BLaER1 (cell line): ENCODE measurements around the gene WNK4.
"Not testable (repeated sequence)": the region's sequence is repeated elsewhere in the genome, so short reads cannot be mapped to it uniquely, and the experiment has no call there.

Experiments
- H3K27ac ChIP-seq: shearing (Covaris generic); formaldehyde crosslinking; 2 replicates; pipeline ENCODE4 v1.8.1; 2022
- H3K27me3 ChIP-seq: shearing (Covaris generic); formaldehyde crosslinking; 2 replicates; pipeline ENCODE4 v1.8.1; 2022
- H3K36me3 ChIP-seq: shearing (Covaris generic); formaldehyde crosslinking; 2 replicates; pipeline ENCODE4 v1.8.1; 2022
- H3K4me1 ChIP-seq: shearing (Covaris generic); formaldehyde crosslinking; 2 replicates; pipeline ENCODE4 v1.8.1; 2022
- H3K4me2 ChIP-seq: shearing (Covaris generic); formaldehyde crosslinking; 2 replicates; pipeline ENCODE4 v1.8.1; 2022
- H3K4me3 ChIP-seq: shearing (Covaris generic); formaldehyde crosslinking; 2 replicates; pipeline ENCODE4 v1.8.1; 2022
- H3K9ac ChIP-seq: shearing (Covaris generic); formaldehyde crosslinking; 2 replicates; pipeline ENCODE4 v1.8.1; 2022
- H3K9me3 ChIP-seq: shearing (Covaris generic); formaldehyde crosslinking; 2 replicates; pipeline ENCODE4 v1.8.1; 2022
- H4K20me1 ChIP-seq: shearing (Covaris generic); formaldehyde crosslinking; 2 replicates; pipeline ENCODE4 v1.8.1; 2022
- Cebpa-rat ChIP-seq: shearing (Covaris generic); IDR thresholded peaks from 2 replicates; pipeline ENCODE4 v1.8.1; 2022

Gene WNK4

DNA sequence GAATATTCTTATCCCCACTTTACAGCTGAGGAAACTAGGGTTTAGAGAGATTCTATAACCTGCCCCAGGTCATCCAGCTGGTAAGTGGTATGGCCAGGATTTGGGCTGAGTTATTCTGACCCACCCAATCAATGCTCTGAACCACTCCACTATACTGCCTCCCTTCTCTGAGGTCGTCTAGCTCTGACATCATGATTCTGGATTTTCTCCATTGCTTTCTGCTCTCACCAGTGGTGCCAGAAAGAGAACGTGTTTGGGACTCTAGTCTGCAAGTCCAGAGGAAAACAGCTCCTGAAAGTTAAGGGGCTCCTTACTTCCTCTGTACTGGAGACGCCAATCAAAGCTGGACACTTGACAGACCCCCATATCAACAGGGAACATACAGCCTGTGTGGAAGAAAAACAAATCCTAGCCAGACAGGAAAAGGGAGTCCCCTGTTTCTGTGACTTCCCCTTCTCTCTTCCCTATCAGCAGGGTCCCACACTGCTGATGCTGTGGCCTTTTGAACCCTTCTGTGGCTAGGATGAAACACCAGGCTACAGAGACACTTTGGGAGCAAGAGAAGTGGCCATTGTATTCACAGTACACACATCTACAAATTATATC lies 29.6 kb upstream of the WNK4 start:
- Histone ChIP-seq H3K4me1 (0 out of 2 replicates have a peak, but pooled peaks cover 4% of the 10 kb centered on the region), H3K27me3 (no peaks in the 10 kb centered on the region), H3K27ac (no peak overlapping the region), H4K20me1 (no peaks in the 10 kb centered on the region), H3K36me3 (no peaks in the 10 kb centered on the region), H3K9me3 (no peaks in the 10 kb centered on the region), H3K9ac (no peak overlapping the region), H3K4me3 (no peak overlapping the region), H3K4me2 (no peak overlapping the region)
- no peak for TF ChIP-seq Cebpa-rat

GRCh38 chr17:42751628-42752027 lies 28.8 kb upstream of the WNK4 start:
- H3K36me3 ChIP-seq = no peaks in the 10 kb centered on the region
- no peaks in the 10 kb centered on the region for H3K9me3 ChIP-seq
- H3K4me1 ChIP-seq = 0 out of 2 replicates have a peak, but pooled peaks cover 4% of the 10 kb centered on the region
- H3K27ac ChIP-seq = no peak overlapping the region
- TF ChIP-seq Cebpa-rat = no peak
- H3K4me2 ChIP-seq = no peak overlapping the region
- H3K27me3 ChIP-seq = no peaks in the 10 kb centered on the region
- no peak overlapping the region for H3K4me3 ChIP-seq
- no peaks in the 10 kb centered on the region for H4K20me1 ChIP-seq
- H3K9ac ChIP-seq = no peak overlapping the region

DNA sequence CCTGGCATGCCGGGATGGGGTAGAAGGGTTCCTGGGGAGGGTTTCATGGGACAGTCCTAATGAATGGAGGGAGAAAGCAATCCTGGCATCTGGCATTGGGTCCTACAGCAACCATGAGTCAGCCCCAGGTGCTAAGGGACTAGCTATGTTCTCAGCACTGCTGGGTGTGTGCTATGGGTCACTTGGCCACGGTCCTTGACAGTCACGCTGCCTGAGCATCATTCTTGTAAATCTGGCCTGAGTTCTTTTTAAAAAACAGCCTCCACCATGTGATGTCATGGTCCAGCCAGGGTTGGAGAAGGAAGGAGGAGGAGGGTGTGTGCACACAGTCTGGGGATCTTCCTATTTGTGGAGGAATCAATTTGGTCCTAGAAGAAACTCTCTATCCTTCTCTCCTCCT lies 25.6 kb upstream of the WNK4 start:
- Histone ChIP-seq H3K4me1 (0 out of 2 replicates have a peak, but pooled peaks cover 4% of the 10 kb centered on the region), H3K36me3 (no peaks in the 10 kb centered on the region), H3K9me3 (no peaks in the 10 kb centered on the region), H3K27ac (no peak overlapping the region), H3K9ac (no peak overlapping the region), H3K4me3 (no peak overlapping the region), H3K4me2 (no peak overlapping the region), H4K20me1 (no peaks in the 10 kb centered on the region), H3K27me3 (peaks cover 17% of the 10 kb centered on the region)
- TF ChIP-seq Cebpa-rat = no peak

DNA sequence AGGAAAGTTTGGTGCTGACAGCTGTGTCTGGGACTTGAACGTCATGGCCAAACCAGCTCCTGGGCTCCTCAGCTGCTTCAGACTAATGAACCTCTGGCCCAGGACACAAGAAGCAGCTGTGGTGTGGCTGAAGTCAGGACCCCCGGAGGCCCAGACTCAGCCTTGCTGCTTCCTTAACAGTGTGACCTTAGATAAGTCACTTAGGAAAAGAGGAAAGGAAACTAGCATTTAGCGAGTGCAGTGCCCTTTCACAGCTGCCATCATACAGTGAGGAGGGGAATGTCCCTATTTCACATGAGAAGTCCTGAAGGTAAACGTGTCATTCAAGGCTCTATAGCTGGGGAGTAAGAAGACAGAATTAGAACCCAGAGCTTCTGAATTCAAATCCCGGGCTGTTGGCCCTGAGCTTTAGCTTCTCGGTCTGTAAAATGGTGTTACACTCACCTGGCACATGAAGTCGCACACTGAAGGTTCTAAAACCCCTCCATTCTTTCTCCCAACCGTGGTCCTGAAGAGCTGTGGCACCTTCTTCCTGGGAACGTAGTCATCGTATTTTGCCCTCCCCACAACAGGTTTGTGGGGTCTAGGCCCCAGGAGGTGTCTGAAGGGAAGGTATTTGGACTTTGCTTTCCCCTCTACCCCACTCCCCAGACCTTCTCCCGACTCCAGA lies 20.3 kb upstream of the WNK4 start:
- peaks cover 12% of the 10 kb centered on the region for H3K4me1 ChIP-seq
- H3K9ac ChIP-seq = no peak overlapping the region
- no peaks in the 10 kb centered on the region for H3K9me3 ChIP-seq
- H3K4me2 ChIP-seq = no peak overlapping the region; the same call in 1 of the 2 replicates
- no peaks in the 10 kb centered on the region for H3K36me3 ChIP-seq
- no peak overlapping the region for H3K27ac ChIP-seq
- no peak overlapping the region for H3K4me3 ChIP-seq
- peaks cover 16% of the 10 kb centered on the region for H4K20me1 ChIP-seq
- peaks cover 53% of the 10 kb centered on the region for H3K27me3 ChIP-seq
- no peak for TF ChIP-seq Cebpa-rat

DNA sequence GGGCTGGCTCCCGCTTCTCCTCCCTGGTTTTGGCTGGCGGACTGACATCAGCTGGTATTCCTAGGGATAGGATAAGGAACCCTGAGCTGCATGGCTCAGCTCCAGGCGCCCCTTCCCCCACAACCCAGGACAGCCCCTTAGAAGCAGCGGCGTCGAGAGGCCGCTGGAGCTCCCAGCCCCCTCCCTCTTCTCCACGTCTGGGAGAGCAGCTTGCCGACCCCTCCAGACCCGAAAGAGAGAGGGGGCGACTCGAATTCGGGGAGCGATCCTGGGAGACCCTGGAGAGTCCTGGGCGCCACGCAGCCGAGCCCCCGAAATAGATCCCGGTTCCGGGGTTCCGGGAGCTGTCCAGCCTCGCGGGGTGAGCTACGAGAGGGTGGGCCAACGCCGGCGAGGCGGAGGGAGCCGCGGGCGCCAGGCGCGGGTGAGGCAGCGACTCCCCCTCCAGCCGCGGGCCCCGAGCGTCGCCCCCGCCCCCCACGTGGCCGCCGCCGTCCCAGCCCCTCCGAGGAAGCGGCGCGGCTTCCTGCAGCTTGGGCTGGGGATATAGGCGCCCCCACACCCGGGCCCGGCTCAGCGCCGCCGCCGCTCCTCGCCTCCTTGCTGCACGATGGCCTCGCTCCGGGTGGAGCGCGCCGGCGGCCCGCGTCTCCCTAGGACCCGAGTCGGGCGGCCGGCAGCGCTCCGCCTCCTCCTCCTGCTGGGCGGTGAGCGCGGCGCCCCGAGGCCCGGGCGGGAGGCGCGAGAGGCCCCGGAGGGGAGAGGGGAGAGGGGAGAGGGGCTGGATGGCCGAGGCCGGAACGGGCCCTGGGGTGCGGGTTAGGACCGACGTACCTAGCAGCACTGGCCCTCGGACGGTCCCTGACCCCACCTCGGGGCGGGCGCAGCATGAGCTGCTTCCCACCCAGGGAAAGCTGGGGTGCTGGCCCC lies 19.5 kb upstream of the WNK4 start, which contains the start of gene RAMP2:
RAMP2 (plus strand) TSS at position 576 of the 930 bp plus-strand sequence; CDS start at position 611, 35 bp downstream.
- TF ChIP-seq Cebpa-rat = no peak
- H4K20me1 ChIP-seq = peaks cover 16% of the 10 kb centered on the region
- H3K4me2 ChIP-seq = peak within 1 kb of the TSS; percentile 90
- 0 out of 2 replicates have a peak within 1 kb of the TSS, but pooled peaks have one; percentile 15 for H3K9ac ChIP-seq
- peaks cover 12% of the 10 kb centered on the region for H3K4me1 ChIP-seq
- H3K9me3 ChIP-seq = no peaks in the 10 kb centered on the region
- peaks cover 53% of the 10 kb centered on the region for H3K27me3 ChIP-seq
- H3K36me3 ChIP-seq = no peaks in the 10 kb centered on the region
- no peak within 1 kb of the TSS for H3K27ac ChIP-seq
- peak within 1 kb of the TSS; percentile 63 for H3K4me3 ChIP-seq

GRCh38 chr17:42761638-42762037 lies 18.8 kb upstream of the WNK4 start:
- H3K36me3 ChIP-seq = no peaks in the 10 kb centered on the region
- no peaks in the 10 kb centered on the region for H3K9me3 ChIP-seq
- H3K27ac ChIP-seq = no peak overlapping the region
- H3K4me1 ChIP-seq = peaks cover 12% of the 10 kb centered on the region
- peak overlapping the region; percentile 90 for H3K4me2 ChIP-seq
- peaks cover 53% of the 10 kb centered on the region for H3K27me3 ChIP-seq
- no peak overlapping the region for H3K9ac ChIP-seq
- no peak for TF ChIP-seq Cebpa-rat
- H3K4me3 ChIP-seq = peak overlapping the region; percentile 63
- peaks cover 16% of the 10 kb centered on the region for H4K20me1 ChIP-seq

DNA sequence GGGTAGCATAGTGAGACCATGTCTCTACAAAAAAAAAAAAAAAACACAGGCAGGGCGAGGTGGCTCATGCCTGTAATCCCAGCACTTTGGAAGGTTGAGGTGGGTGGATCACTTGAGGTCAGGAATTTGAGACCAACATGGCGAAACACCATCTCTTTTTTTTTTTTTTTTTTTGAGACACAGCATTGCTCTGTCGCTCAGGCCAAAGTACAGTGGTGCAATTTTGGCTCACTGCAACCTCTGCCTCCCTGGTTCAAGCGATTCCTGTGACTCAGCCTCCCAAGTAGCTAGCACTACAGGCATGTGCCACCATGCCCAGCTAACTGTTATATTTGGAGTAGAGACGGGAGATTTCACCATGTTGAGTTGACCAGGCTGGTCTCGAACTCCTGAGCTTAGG lies 14.3 kb upstream of the WNK4 start:
- H3K4me3 ChIP-seq = no peak overlapping the region
- peaks cover 22% of the 10 kb centered on the region for H3K27me3 ChIP-seq
- peaks cover 8% of the 10 kb centered on the region; the same call in 1 of the 2 replicates for H4K20me1 ChIP-seq
- H3K4me2 ChIP-seq = no peak overlapping the region
- peaks cover 7% of the 10 kb centered on the region for H3K4me1 ChIP-seq
- H3K27ac ChIP-seq = no peak overlapping the region
- H3K9ac ChIP-seq = no peak overlapping the region
- TF ChIP-seq Cebpa-rat = no peak
- no peaks in the 10 kb centered on the region for H3K9me3 ChIP-seq
- H3K36me3 ChIP-seq = no peaks in the 10 kb centered on the region

DNA sequence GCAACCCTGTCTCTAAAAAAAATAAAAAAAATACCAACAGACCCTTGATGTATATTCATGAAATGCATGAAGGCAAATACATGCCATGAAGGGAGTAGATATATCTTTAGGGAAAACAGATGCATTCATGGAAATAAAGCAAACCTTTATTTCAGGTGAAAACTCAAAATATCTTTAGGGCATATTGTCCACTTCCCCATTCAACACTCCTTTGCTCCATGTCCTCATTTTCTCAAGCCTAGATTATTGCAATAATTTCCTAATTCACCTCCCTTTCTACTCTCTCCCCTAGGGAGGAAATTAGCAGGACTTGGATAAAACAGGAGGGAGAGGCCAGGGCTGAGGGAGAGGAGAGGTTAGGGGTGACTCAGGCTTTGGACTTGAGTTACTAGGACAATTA lies 12.9 kb upstream of the WNK4 start:
- H3K4me2 ChIP-seq = no peak overlapping the region
- no peaks in the 10 kb centered on the region for H3K36me3 ChIP-seq
- TF ChIP-seq Cebpa-rat = no peak
- peaks cover 3% of the 10 kb centered on the region for H3K4me1 ChIP-seq
- H3K9ac ChIP-seq = no peak overlapping the region
- H4K20me1 ChIP-seq = no peaks in the 10 kb centered on the region
- no peaks in the 10 kb centered on the region for H3K9me3 ChIP-seq
- H3K27me3 ChIP-seq = peaks cover 9% of the 10 kb centered on the region
- H3K27ac ChIP-seq = no peak overlapping the region
- H3K4me3 ChIP-seq = no peak overlapping the region

- not testable (repeated sequence) for H3K4me2 ChIP-seq, H4K20me1 ChIP-seq, H3K9me3 ChIP-seq, H3K36me3 ChIP-seq, H3K4me1 ChIP-seq, H3K27ac ChIP-seq, H3K27me3 ChIP-seq, H3K4me3 ChIP-seq, H3K9ac ChIP-seq
These were observed 12.4 kb upstream of the WNK4 start for GRCh38 chr17:42768006-42768405.

- not testable (repeated sequence) for H3K36me3 ChIP-seq, H3K27ac ChIP-seq, H3K4me3 ChIP-seq, H4K20me1 ChIP-seq, H3K4me2 ChIP-seq, H3K9me3 ChIP-seq, H3K9ac ChIP-seq
- Histone ChIP-seq H3K27me3 (peaks cover 14% of the 10 kb centered on the region), H3K4me1 (peaks cover 18% of the 10 kb centered on the region)
These were observed 10.4 kb upstream of the WNK4 start for GRCh38 chr17:42769964-42770363.
